Mucosa of stomach (tissue), 1 donor: ENCODE data around the gene CCDC9B.

Experiments used
- H3K27me3 ChIP-seq: one replicate; pipeline ENCODE4 v1.7.0; 2013; ENCODE audit warnings: mild to moderate bottlenecking, low read length; ENCODE audit not compliant: control insufficient read depth, insufficient read depth
- H3K36me3 ChIP-seq: one replicate; pipeline ENCODE4 v1.7.0; 2013; ENCODE audit warnings: low read length; ENCODE audit not compliant: control insufficient read depth, insufficient read depth
- H3K4me1 ChIP-seq: one replicate; pipeline ENCODE4 v1.7.0; 2013; ENCODE audit warnings: mild to moderate bottlenecking, low read length; ENCODE audit not compliant: control insufficient read depth, insufficient read depth
- H3K4me3 ChIP-seq: one replicate; pipeline ENCODE4 v1.7.0; 2013; ENCODE audit warnings: low read length
- H3K9ac ChIP-seq: one replicate; pipeline ENCODE4 v1.7.0; 2013; ENCODE audit warnings: mild to moderate bottlenecking, low read length, moderate library complexity
- H3K9me3 ChIP-seq: one replicate; pipeline ENCODE4 v1.7.0; 2013; ENCODE audit warnings: mild to moderate bottlenecking, low read length, moderate library complexity; ENCODE audit not compliant: control insufficient read depth
- donor health status: Pancreatic carcinoma.

Gene CCDC9B

GRCh38 chr15:40286061-40286532, 54.6 kb downstream of the CCDC9B start:
- Histone ChIP-seq H3K9me3 (no peaks in the 10 kb centered on the region), H3K27me3 (peaks cover 68% of the 10 kb centered on the region), H3K9ac (no peak overlapping the region), H3K4me3 (no peak overlapping the region), H3K36me3 (no peaks in the 10 kb centered on the region), H3K4me1 (peaks cover 21% of the 10 kb centered on the region)

- Histone ChIP-seq H3K4me1 (peaks cover 21% of the 10 kb centered on the region), H3K9me3 (no peaks in the 10 kb centered on the region), H3K36me3 (no peaks in the 10 kb centered on the region), H3K9ac (no peak overlapping the region), H3K27me3 (peaks cover 71% of the 10 kb centered on the region), H3K4me3 (no peak overlapping the region)
These were observed 55.2 kb downstream of the CCDC9B start for GRCh38 chr15:40285554-40286011.

GRCh38 chr15:40285151-40285550, 55.6 kb downstream of the CCDC9B start:
- no peak overlapping the region for H3K9ac ChIP-seq
- peaks cover 71% of the 10 kb centered on the region for H3K27me3 ChIP-seq
- H3K36me3 ChIP-seq: no peaks in the 10 kb centered on the region
- H3K4me1 ChIP-seq: peaks cover 23% of the 10 kb centered on the region
- no peak overlapping the region for H3K4me3 ChIP-seq
- no peaks in the 10 kb centered on the region for H3K9me3 ChIP-seq

GRCh38 chr15:40283615-40284300, 57.0 kb downstream of the CCDC9B start:
- Histone ChIP-seq H3K27me3 (peaks cover 75% of the 10 kb centered on the region), H3K4me3 (no peak overlapping the region)

GRCh38 chr15:40282869-40283614, 57.7 kb downstream of the CCDC9B start, which contains the start of gene ANKRD63:
Gene ANKRD63, minus strand, starts transcription at chr15:40283064. Its CDS starts 478 bp downstream, at chr15:40282586.
- Histone ChIP-seq H3K4me3 (no peak within 1 kb of the TSS), H3K9me3 (no peaks in the 10 kb centered on the region), H3K27me3 (peaks cover 81% of the 10 kb centered on the region), H3K4me1 (peaks cover 33% of the 10 kb centered on the region), H3K9ac (no peak within 1 kb of the TSS), H3K36me3 (no peaks in the 10 kb centered on the region)

More at GRCh38 chr15:40283615-40284300, 57.0 kb downstream of the CCDC9B start:
- H3K9ac ChIP-seq: no peak overlapping the region
- no peaks in the 10 kb centered on the region for H3K9me3 ChIP-seq
- no peaks in the 10 kb centered on the region for H3K36me3 ChIP-seq
- H3K4me1 ChIP-seq: peaks cover 33% of the 10 kb centered on the region

- H3K4me3 ChIP-seq: no peak overlapping the region
These were observed 58.4 kb downstream of the CCDC9B start for GRCh38 chr15:40282147-40282868.

GRCh38 chr15:40281801-40282146, 59.0 kb downstream of the CCDC9B start:
- Histone ChIP-seq H3K4me3 (no peak overlapping the region), H3K36me3 (no peaks in the 10 kb centered on the region), H3K9me3 (no peaks in the 10 kb centered on the region), H3K4me1 (peaks cover 33% of the 10 kb centered on the region), H3K27me3 (peaks cover 84% of the 10 kb centered on the region), H3K9ac (no peak overlapping the region)

More at GRCh38 chr15:40282147-40282868, 58.4 kb downstream of the CCDC9B start:
- Histone ChIP-seq H3K4me1 (peaks cover 33% of the 10 kb centered on the region), H3K9ac (no peak overlapping the region), H3K36me3 (no peaks in the 10 kb centered on the region), H3K9me3 (no peaks in the 10 kb centered on the region), H3K27me3 (peaks cover 84% of the 10 kb centered on the region)
